Activated CD4-positive, alpha-beta T cell treated with anti-CD3 and anti-CD28 coated beads for 24 hours (primary cell): Measurements from ENCODE around the gene GPR34.

Experiments used
- DNase-seq, 2 donors: peaks; one replicate each; pipeline ENCODE4 v3.0.0-alpha.2; 2020; ENCODE audit warnings: low read depth in 2 of 2

The GPR34 gene

DNA sequence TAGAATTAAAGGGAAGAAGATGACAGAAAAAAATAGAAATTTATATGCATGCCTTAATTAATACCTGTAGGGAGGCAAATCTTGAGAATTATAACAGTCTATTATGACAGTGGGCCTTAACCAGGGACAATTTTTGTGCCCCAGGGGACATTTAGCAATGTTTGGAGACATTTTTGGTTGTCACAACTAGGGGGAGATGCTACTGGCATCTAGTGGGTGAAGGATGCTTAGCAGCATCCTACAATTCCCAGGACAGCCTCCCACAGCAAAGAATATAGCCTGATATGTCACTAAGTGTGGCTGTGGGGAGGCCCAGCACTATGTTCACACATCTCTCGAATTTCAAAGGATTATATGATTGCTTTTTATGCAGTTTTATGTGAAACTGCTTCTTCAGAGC is 45.8 kb downstream of the GPR34 start:
- no peak for DNase-seq

DNA sequence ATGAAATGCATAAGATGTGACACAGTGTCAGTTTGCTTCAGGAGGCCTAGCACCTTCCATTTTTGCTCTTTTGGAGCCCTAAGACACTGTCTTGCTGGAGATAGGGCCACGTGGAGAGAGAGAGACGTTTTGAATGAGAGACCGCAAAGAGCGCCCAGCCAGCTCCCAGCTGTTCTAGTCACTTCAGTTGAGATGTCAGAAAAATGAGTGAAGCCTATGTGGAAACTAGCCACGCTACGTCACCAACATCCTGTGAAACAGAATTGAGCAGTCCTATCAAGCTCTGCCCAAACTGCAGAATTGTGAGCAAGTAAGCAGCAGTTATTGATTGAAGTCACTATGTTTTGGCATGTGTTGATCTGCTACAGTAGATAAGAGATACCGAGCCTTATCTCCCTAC is 48.3 kb downstream of the GPR34 start:
- no peak for DNase-seq

DNA sequence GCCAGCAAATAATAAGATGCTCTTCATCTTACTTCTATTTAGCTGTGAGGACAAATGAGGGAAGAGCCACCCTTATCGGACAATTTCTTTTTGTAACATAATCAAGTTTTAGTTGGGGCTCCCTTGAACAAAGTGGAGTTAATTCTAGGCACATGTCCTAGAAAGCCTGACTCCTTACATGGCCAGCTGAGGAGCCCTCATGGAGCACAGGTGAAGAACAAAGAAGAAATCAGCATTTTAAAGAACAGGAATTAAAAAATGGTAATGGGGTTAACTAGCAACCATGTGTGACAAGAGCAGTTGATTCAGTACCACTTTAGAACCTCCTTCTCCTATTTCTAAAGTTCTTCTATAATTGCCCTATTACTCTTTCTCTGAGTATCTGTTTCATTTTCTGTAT is 51.1 kb downstream of the GPR34 start:
- DNase-seq = no peak
